ENCODE data around the gene EPC2. TPM values are rescaled to one million over a fixed set of nuclear protein-coding genes. Genes with fewer than 3 reads are reported as not detected.

Gene EPC2
- total and polyA plus RNA-seq, 2 donors = 14.8 to 22.1 TPM

DNA sequence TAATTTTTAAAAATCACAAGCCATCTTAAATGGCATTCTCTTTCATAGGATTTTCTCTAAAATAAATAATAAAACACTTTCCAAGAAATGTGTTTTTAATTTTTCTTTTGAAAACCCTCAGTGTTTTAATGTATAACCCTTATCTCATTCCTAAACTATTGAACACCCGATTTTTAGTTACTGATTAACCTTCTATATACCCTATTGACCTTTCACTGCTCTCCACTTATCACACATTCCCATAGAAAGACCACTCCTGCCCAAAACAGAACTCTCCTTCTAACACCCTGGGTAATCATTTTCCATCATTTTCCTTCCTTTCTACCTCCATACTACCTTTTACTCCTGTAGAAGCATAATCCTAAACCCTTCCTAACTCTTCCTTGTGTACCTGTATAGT lies 102.4 kb downstream of the EPC2 start:
- Histone ChIP-seq H3K27me3 (ENCODE audit: control insufficient read depth in 2 of 2, insufficient read depth in 1 of 2, low read length in 1 of 2) (no peaks in the 10 kb centered on the region), H3K27ac (ENCODE audit: low read depth in 1 of 2, low read length in 1 of 2) (no peak overlapping the region), H3K36me3 (ENCODE audit: control insufficient read depth in 2 of 2, insufficient read depth in 2 of 2, low read length in 1 of 2) (no peaks in the 10 kb centered on the region), H3K4me3 (ENCODE audit: low read length in 2 of 2) (no peak overlapping the region), H3K9me3 (ENCODE audit: control insufficient read depth in 2 of 2, insufficient read depth in 1 of 2, low read length in 1 of 2) (no peaks in the 10 kb centered on the region), H3K4me1 (ENCODE audit: control insufficient read depth in 2 of 2, insufficient read depth in 2 of 2, low read length in 2 of 2) (no peaks in the 10 kb centered on the region)
- no peak for DNase-seq (ENCODE audit: low read depth in 6 of 9, low spot score in 9 of 9)
- 95% methylated on average over 1 of the region's 1 CpG for WGBS

DNA sequence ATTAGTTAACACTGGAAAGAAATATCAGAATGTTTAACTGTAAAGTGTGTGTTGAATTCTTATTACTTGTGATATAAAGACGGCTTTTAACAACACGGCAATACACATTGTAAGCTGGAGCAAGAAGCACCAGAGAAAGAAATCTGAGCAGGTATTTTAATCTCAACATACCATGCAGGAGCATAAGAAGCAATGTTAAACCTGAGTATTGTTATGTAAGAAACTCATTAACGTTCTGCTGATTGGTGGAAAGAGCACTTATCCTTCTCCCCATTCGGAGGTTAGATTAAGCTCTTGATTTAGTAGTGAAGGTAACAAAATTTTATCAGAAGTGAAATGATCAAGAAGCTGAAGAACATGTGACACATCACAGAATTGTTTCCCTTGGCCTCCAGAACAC lies 107.4 kb downstream of the EPC2 start:
- Histone ChIP-seq H3K9me3 (ENCODE audit: control insufficient read depth in 2 of 2, insufficient read depth in 1 of 2, low read length in 1 of 2) (no peaks in the 10 kb centered on the region), H3K36me3 (ENCODE audit: control insufficient read depth in 2 of 2, insufficient read depth in 2 of 2, low read length in 1 of 2) (peaks cover 0 to 29% of the 10 kb centered on the region in 2 donors), H3K4me3 (ENCODE audit: low read length in 2 of 2) (no peak overlapping the region), H3K27me3 (ENCODE audit: control insufficient read depth in 2 of 2, insufficient read depth in 1 of 2, low read length in 1 of 2) (no peaks in the 10 kb centered on the region), H3K4me1 (ENCODE audit: control insufficient read depth in 2 of 2, insufficient read depth in 2 of 2, low read length in 2 of 2) (no peaks in the 10 kb centered on the region), H3K27ac (ENCODE audit: low read depth in 1 of 2, low read length in 1 of 2) (no peak overlapping the region)
- DNase-seq (ENCODE audit: low read depth in 6 of 9, low spot score in 9 of 9) = no peak
- WGBS = over 99% methylated on average over 4 of the region's 4 CpGs

DNA sequence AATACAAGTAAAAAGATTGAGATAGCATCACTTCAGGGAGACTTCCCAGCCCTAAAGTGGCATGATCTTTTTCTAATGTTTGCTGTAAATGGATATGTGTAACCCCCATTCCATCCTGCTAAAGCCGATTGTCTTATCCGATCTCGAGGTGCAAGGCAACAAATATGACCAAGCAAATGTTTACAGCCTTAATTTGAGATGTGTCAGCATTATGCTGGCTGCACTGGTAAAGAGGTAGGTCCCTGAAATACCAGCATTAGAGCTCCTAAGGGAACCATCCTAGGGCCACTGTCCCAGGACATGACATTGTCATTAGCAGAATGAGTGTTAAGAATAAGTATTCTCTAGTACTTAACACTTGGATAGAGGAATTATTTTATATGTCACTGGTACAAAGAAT lies 108.4 kb downstream of the EPC2 start:
- no peaks in the 10 kb centered on the region for H3K4me1 ChIP-seq (ENCODE audit: control insufficient read depth in 2 of 2, insufficient read depth in 2 of 2, low read length in 2 of 2)
- peaks cover 0 to 29% of the 10 kb centered on the region in 2 donors for H3K36me3 ChIP-seq (ENCODE audit: control insufficient read depth in 2 of 2, insufficient read depth in 2 of 2, low read length in 1 of 2)
- no peak overlapping the region for H3K27ac ChIP-seq (ENCODE audit: low read depth in 1 of 2, low read length in 1 of 2)
- no peak for DNase-seq (ENCODE audit: low read depth in 6 of 9, low spot score in 9 of 9)
- 97% methylated on average over 3 of the region's 3 CpGs for WGBS
- H3K27me3 ChIP-seq (ENCODE audit: control insufficient read depth in 2 of 2, insufficient read depth in 1 of 2, low read length in 1 of 2) = no peaks in the 10 kb centered on the region
- no peaks in the 10 kb centered on the region for H3K9me3 ChIP-seq (ENCODE audit: control insufficient read depth in 2 of 2, insufficient read depth in 1 of 2, low read length in 1 of 2)
- no peak overlapping the region for H3K4me3 ChIP-seq (ENCODE audit: low read length in 2 of 2)

GRCh38 chr2:148754864-148755263 lies 110.3 kb downstream of the EPC2 start:
- Histone ChIP-seq H3K36me3 (ENCODE audit: control insufficient read depth in 2 of 2, insufficient read depth in 2 of 2, low read length in 1 of 2) (peaks cover 0 to 29% of the 10 kb centered on the region in 2 donors), H3K27ac (ENCODE audit: low read depth in 1 of 2, low read length in 1 of 2) (no peak overlapping the region), H3K4me3 (ENCODE audit: low read length in 2 of 2) (no peak overlapping the region), H3K9me3 (ENCODE audit: control insufficient read depth in 2 of 2, insufficient read depth in 1 of 2, low read length in 1 of 2) (no peaks in the 10 kb centered on the region), H3K27me3 (ENCODE audit: control insufficient read depth in 2 of 2, insufficient read depth in 1 of 2, low read length in 1 of 2) (no peaks in the 10 kb centered on the region), H3K4me1 (ENCODE audit: control insufficient read depth in 2 of 2, insufficient read depth in 2 of 2, low read length in 2 of 2) (no peaks in the 10 kb centered on the region)
- no peak for DNase-seq (ENCODE audit: low read depth in 6 of 9, low spot score in 9 of 9)
- 93% methylated on average over 1 of the region's 1 CpG for WGBS

DNA sequence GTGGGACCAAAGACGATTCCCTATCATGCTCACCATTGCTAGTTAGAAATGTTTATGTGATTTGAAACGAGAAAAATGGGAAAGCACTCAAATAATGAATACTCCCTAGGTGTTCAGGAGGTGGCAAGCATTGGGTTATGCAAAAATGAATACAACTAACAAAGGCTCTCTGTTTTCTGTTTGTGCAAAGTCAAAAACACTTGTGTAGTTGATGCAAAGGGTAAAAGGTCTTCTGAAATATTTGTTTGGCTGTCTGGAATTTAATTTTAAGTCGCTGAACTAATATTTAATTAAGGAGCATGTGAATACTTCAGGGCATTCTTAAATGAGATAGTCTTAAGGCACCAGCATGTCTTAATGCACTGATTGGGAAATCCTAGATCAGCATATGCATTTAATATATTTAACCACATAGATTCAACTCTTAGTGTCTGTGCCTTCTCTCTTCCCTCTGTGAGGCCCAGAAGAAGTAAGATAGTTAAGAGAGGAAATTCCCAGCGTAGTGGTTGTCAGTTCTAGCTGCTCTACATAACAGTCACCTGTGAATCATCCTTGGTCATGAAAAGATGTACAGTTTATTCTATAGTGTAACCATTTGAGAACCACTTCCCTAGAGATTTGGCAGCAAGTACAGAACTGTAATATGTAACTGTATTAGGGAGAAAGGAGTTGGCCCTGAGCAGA lies 111.9 kb downstream of the EPC2 start:
- no peaks in the 10 kb centered on the region for H3K4me1 ChIP-seq (ENCODE audit: control insufficient read depth in 2 of 2, insufficient read depth in 2 of 2, low read length in 2 of 2)
- H3K27me3 ChIP-seq (ENCODE audit: control insufficient read depth in 2 of 2, insufficient read depth in 1 of 2, low read length in 1 of 2) = no peaks in the 10 kb centered on the region
- no peaks in the 10 kb centered on the region for H3K9me3 ChIP-seq (ENCODE audit: control insufficient read depth in 2 of 2, insufficient read depth in 1 of 2, low read length in 1 of 2)
- 97% methylated on average over 4 of the region's 4 CpGs for WGBS
- H3K36me3 ChIP-seq (ENCODE audit: control insufficient read depth in 2 of 2, insufficient read depth in 2 of 2, low read length in 1 of 2) = peaks cover 0 to 29% of the 10 kb centered on the region in 2 donors
- DNase-seq (ENCODE audit: low read depth in 6 of 9, low spot score in 9 of 9) = no peak
- no peak overlapping the region for H3K27ac ChIP-seq (ENCODE audit: low read depth in 1 of 2, low read length in 1 of 2)
- H3K4me3 ChIP-seq (ENCODE audit: low read length in 2 of 2) = no peak overlapping the region

GRCh38 chr2:148764815-148765214 lies 120.3 kb downstream of the EPC2 start:
- Histone ChIP-seq H3K4me1 (ENCODE audit: control insufficient read depth in 2 of 2, insufficient read depth in 2 of 2, low read length in 2 of 2) (peaks cover 0 to 3% of the 10 kb centered on the region in 2 donors), H3K27me3 (ENCODE audit: control insufficient read depth in 2 of 2, insufficient read depth in 1 of 2, low read length in 1 of 2) (no peaks in the 10 kb centered on the region), H3K27ac (ENCODE audit: low read depth in 1 of 2, low read length in 1 of 2) (no peak overlapping the region), H3K4me3 (ENCODE audit: low read length in 2 of 2) (no peak overlapping the region), H3K9me3 (ENCODE audit: control insufficient read depth in 2 of 2, insufficient read depth in 1 of 2, low read length in 1 of 2) (no peaks in the 10 kb centered on the region), H3K36me3 (ENCODE audit: control insufficient read depth in 2 of 2, insufficient read depth in 2 of 2, low read length in 1 of 2) (peaks cover 5 to 26% of the 10 kb centered on the region in 2 donors)
- 30% methylated on average over 3 of the region's 3 CpGs for WGBS
- DNase-seq (ENCODE audit: low read depth in 6 of 9, low spot score in 9 of 9) = peak in 7 of 9 donors; percentile 13 to 67 (median 22)

DNA sequence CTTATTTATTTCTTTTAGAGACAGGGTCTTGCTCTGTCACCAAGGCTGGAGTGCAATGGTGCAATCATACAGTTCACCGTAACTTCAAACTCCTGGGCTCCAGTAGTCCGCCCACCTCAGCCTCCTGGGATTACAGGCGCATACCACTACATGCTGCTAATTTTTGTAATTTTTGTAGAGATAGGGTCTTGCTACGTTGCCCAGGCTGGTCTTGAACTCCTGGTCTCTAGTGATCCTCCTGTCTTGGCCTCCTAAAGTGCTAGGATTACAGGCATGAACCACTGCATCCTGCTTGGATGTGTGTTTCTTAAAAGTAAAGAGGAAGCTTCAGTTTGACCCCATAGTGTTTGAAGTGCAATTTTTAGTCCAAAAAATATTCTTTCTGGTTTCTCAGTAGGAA lies 125.5 kb downstream of the EPC2 start:
- Histone ChIP-seq H3K9me3 (ENCODE audit: control insufficient read depth in 2 of 2, insufficient read depth in 1 of 2, low read length in 1 of 2) (no peaks in the 10 kb centered on the region), H3K4me3 (ENCODE audit: low read length in 2 of 2) (no peak overlapping the region), H3K27ac (ENCODE audit: low read depth in 1 of 2, low read length in 1 of 2) (no peak overlapping the region), H3K4me1 (ENCODE audit: control insufficient read depth in 2 of 2, insufficient read depth in 2 of 2, low read length in 2 of 2) (no peaks in the 10 kb centered on the region), H3K27me3 (ENCODE audit: control insufficient read depth in 2 of 2, insufficient read depth in 1 of 2, low read length in 1 of 2) (no peaks in the 10 kb centered on the region), H3K36me3 (ENCODE audit: control insufficient read depth in 2 of 2, insufficient read depth in 2 of 2, low read length in 1 of 2) (peaks cover 11 to 40% of the 10 kb centered on the region in 2 donors)
- 97% methylated on average over 4 of the region's 4 CpGs for WGBS
- DNase-seq (ENCODE audit: low read depth in 6 of 9, low spot score in 9 of 9) = no peak

- DNase-seq (ENCODE audit: low read depth in 6 of 9, low spot score in 9 of 9) = no peak
- Histone ChIP-seq H3K4me1 (ENCODE audit: control insufficient read depth in 2 of 2, insufficient read depth in 2 of 2, low read length in 2 of 2) (no peaks in the 10 kb centered on the region), H3K9me3 (ENCODE audit: control insufficient read depth in 2 of 2, insufficient read depth in 1 of 2, low read length in 1 of 2) (no peaks in the 10 kb centered on the region), H3K27ac (ENCODE audit: low read depth in 1 of 2, low read length in 1 of 2) (no peak overlapping the region), H3K4me3 (ENCODE audit: low read length in 2 of 2) (no peak overlapping the region), H3K36me3 (ENCODE audit: control insufficient read depth in 2 of 2, insufficient read depth in 2 of 2, low read length in 1 of 2) (peaks cover 29 to 40% of the 10 kb centered on the region in 2 donors), H3K27me3 (ENCODE audit: control insufficient read depth in 2 of 2, insufficient read depth in 1 of 2, low read length in 1 of 2) (no peaks in the 10 kb centered on the region)
- 97% methylated on average over 5 of the region's 5 CpGs for WGBS
Observed at GRCh38 chr2:148781544-148781943, 137.0 kb downstream of the EPC2 start.

GRCh38 chr2:148789059-148789458 lies 144.5 kb downstream of the EPC2 start:
- H3K36me3 ChIP-seq (ENCODE audit: control insufficient read depth in 2 of 2, insufficient read depth in 2 of 2, low read length in 1 of 2) = peaks cover 11 to 17% of the 10 kb centered on the region in 2 donors
- no peaks in the 10 kb centered on the region for H3K27me3 ChIP-seq (ENCODE audit: control insufficient read depth in 2 of 2, insufficient read depth in 1 of 2, low read length in 1 of 2)
- DNase-seq (ENCODE audit: low read depth in 6 of 9, low spot score in 9 of 9) = no peak
- H3K9me3 ChIP-seq (ENCODE audit: control insufficient read depth in 2 of 2, insufficient read depth in 1 of 2, low read length in 1 of 2) = no peaks in the 10 kb centered on the region
- no peak overlapping the region for H3K27ac ChIP-seq (ENCODE audit: low read depth in 1 of 2, low read length in 1 of 2)
- H3K4me1 ChIP-seq (ENCODE audit: control insufficient read depth in 2 of 2, insufficient read depth in 2 of 2, low read length in 2 of 2) = no peaks in the 10 kb centered on the region
- no peak overlapping the region for H3K4me3 ChIP-seq (ENCODE audit: low read length in 2 of 2)

Measured in thymus (tissue), 11 donors.